Testis (tissue), 2 donors: ENCODE measurements around the gene PGBD4.

ENCODE experiments used
- CTCF ChIP-seq, 3 experiments: fragments of 450-650 bp in 2 of 3; fragments of 200-600 bp in 1 of 3; sonication (generic) in 1 of 3; IDR thresholded peaks; one replicate each; pipeline ENCODE4 v1.5.1; 2016 to 2019; ENCODE audit warnings: antibody characterized with exemption in 3 of 3, mild to moderate bottlenecking in 2 of 3, moderate library complexity in 1 of 3
- POLR2A ChIP-seq: fragments of 450-650 bp; IDR thresholded peaks from one replicate; pipeline ENCODE4 v1.6.1; 2017; ENCODE audit warnings: antibody characterized with exemption, mild to moderate bottlenecking, moderate library complexity

GRCh38 chr15:34065261-34065660 is 36.6 kb upstream of the PGBD4 start:
- no peak for TF ChIP-seq CTCF (IDR thresholded peaks at IDR 0.05)
- no peak for TF ChIP-seq POLR2A
